DND-41 (cell line): ENCODE measurements around the gene LGALS8.

ENCODE experiments used
- ATAC-seq: fragments of 200-7000 bp; cut with Tn5 transposase; 3 replicates; pipeline ENCODE4 v1.9.1; 2021; ENCODE audit warnings: low read depth; ENCODE audit not compliant: insufficient read depth
- DNase-seq: peaks from one replicate; pipeline ENCODE4 v3.0.0-alpha.2; 2020
- H2AFZ ChIP-seq: 2 replicates; pipeline ENCODE4 v1.6.0; 2012; ENCODE audit warnings: low read depth, low read length
- H3K27ac ChIP-seq: 2 replicates; pipeline ENCODE4 v1.5.1; 2012; ENCODE audit warnings: low read length, inconsistent platforms
- H3K27me3 ChIP-seq: fragments of 200-600 bp; sonication (generic); 2 replicates; pipeline ENCODE4 v1.6.0; 2012; ENCODE audit warnings: low read length, mild to moderate bottlenecking, inconsistent platforms; ENCODE audit not compliant: insufficient read depth, poor library complexity
- H3K36me3 ChIP-seq: 2 replicates; pipeline ENCODE4 v1.5.1; 2012; ENCODE audit warnings: low read length, inconsistent platforms; ENCODE audit not compliant: insufficient read depth
- H3K4me1 ChIP-seq: 2 replicates; pipeline ENCODE4 v1.5.1; 2012; ENCODE audit warnings: mild to moderate bottlenecking, low read length; ENCODE audit not compliant: insufficient read depth
- H3K4me2 ChIP-seq: 2 replicates; pipeline ENCODE4 v1.6.0; 2012; ENCODE audit warnings: mild to moderate bottlenecking, moderate library complexity, low read length, inconsistent platforms; ENCODE audit not compliant: insufficient read depth
- H3K4me3 ChIP-seq, 2 experiments: fragments of 200-600 bp in 1 of 2; shearing (Covaris generic) in 1 of 2; 2 replicates each; pipeline ENCODE4 v1.5.1; 2012 to 2016; ENCODE audit warnings: inconsistent platforms in 2 of 2, low read length in 2 of 2, mild to moderate bottlenecking in 2 of 2, low read depth in 1 of 2, moderate library complexity in 1 of 2
- H3K79me2 ChIP-seq: 2 replicates; pipeline ENCODE4 v1.6.0; 2012; ENCODE audit warnings: low read length, inconsistent platforms; ENCODE audit not compliant: insufficient read depth
- H3K9ac ChIP-seq: 2 replicates; pipeline ENCODE4 v1.6.0; 2012; ENCODE audit warnings: low read depth, mild to moderate bottlenecking, inconsistent platforms, low read length, moderate library complexity
- H3K9me3 ChIP-seq: 2 replicates; pipeline ENCODE4 v1.5.1; 2012; ENCODE audit warnings: low read length, moderate library complexity, mild to moderate bottlenecking, inconsistent platforms; ENCODE audit not compliant: insufficient read depth, severe bottlenecking
- H4K20me1 ChIP-seq: 2 replicates; pipeline ENCODE4 v1.6.0; 2012; ENCODE audit warnings: low read length; ENCODE audit not compliant: insufficient read depth
- CTCF ChIP-seq: IDR thresholded peaks from 2 replicates; pipeline ENCODE4 v1.5.1; 2012; ENCODE audit warnings: borderline replicate concordance, low read length, moderate library complexity, mild to moderate bottlenecking; ENCODE audit not compliant: poor library complexity, severe bottlenecking; ENCODE audit errors: extremely low read depth
- EZH2 ChIP-seq: IDR thresholded peaks from 3 replicates; pipeline ENCODE4 v1.6.1; 2012; ENCODE audit warnings: borderline replicate concordance, low read depth, mild to moderate bottlenecking, moderate library complexity, low read length, inconsistent platforms; ENCODE audit not compliant: severe bottlenecking

Gene LGALS8

GRCh38 chr1:236548452-236548851 lies 24.7 kb downstream of the LGALS8 start:
- TF ChIP-seq CTCF (no peak), EZH2 (no peak)
- H3K4me3 ChIP-seq = no peak overlapping the region
- H2AFZ ChIP-seq = no peak overlapping the region
- no peak overlapping the region for H3K4me2 ChIP-seq
- H3K4me1 ChIP-seq = no peaks in the 10 kb centered on the region
- H3K79me2 ChIP-seq = no peaks in the 10 kb centered on the region
- ATAC-seq (no peak), DNase-seq (no peak)
- no peak overlapping the region for H3K9ac ChIP-seq
- peaks cover 3% of the 10 kb centered on the region for H4K20me1 ChIP-seq
- H3K27me3 ChIP-seq = no peaks in the 10 kb centered on the region
- no peak overlapping the region for H3K27ac ChIP-seq
- H3K36me3 ChIP-seq = peaks cover 100% of the 10 kb centered on the region
- H3K9me3 ChIP-seq = no peaks in the 10 kb centered on the region

GRCh38 chr1:236550961-236551851 lies 27.4 kb downstream of the LGALS8 start:
- no peaks in the 10 kb centered on the region for H3K9me3 ChIP-seq
- no peak for DNase-seq
- ATAC-seq = no peak
- no peaks in the 10 kb centered on the region for H3K79me2 ChIP-seq
- no peaks in the 10 kb centered on the region for H3K27me3 ChIP-seq
- peaks cover 3% of the 10 kb centered on the region for H4K20me1 ChIP-seq
- H3K4me3 ChIP-seq = no peak overlapping the region
- no peak overlapping the region for H3K4me2 ChIP-seq
- TF ChIP-seq CTCF (no peak), EZH2 (no peak)
- H3K9ac ChIP-seq = no peak overlapping the region
- H3K4me1 ChIP-seq = no peaks in the 10 kb centered on the region
- no peak overlapping the region for H2AFZ ChIP-seq
- peaks cover 98% of the 10 kb centered on the region for H3K36me3 ChIP-seq
- H3K27ac ChIP-seq = no peak overlapping the region

GRCh38 chr1:236552096-236552495 lies 28.3 kb downstream of the LGALS8 start:
- Histone ChIP-seq H3K36me3 (peaks cover 98% of the 10 kb centered on the region), H3K4me3 (no peak overlapping the region)

More at GRCh38 chr1:236552096-236552495, 28.3 kb downstream of the LGALS8 start:
- ATAC-seq (no peak), DNase-seq (no peak)
- H3K4me2 ChIP-seq = no peak overlapping the region
- H3K9ac ChIP-seq = no peak overlapping the region
- H4K20me1 ChIP-seq = no peaks in the 10 kb centered on the region; the same call in 1 of the 2 replicates
- no peak overlapping the region for H3K27ac ChIP-seq
- H3K4me1 ChIP-seq = no peaks in the 10 kb centered on the region
- no peaks in the 10 kb centered on the region for H3K79me2 ChIP-seq
- TF ChIP-seq EZH2 (no peak), CTCF (no peak)
- no peak overlapping the region for H2AFZ ChIP-seq
- H3K9me3 ChIP-seq = no peaks in the 10 kb centered on the region
- H3K27me3 ChIP-seq = no peaks in the 10 kb centered on the region
